Activated T-cell treated with anti-CD3 and anti-CD28 coated beads, Interleukin-2, amount 50 U/mL, for 72 hours (primary cell): Measurements from ENCODE around the gene ITCH. TPM values are rescaled to one million over a fixed set of nuclear protein-coding genes. Genes with fewer than 3 reads are reported as not detected.
"Not testable (repeated sequence)": the region's sequence is repeated elsewhere in the genome, so short reads cannot be mapped to it uniquely, and the experiment has no call there.

ENCODE experiments used
- ATAC-seq, 2 donors: fragments of 150-1000 bp; cut with Tn5 transposase; replicated peaks in 1 of 2; 2 replicates each; pipeline ENCODE4 v1.10.0; 2021; ENCODE audit warnings: moderate library complexity in 2 of 2, mild to moderate bottlenecking in 1 of 2
- DNase-seq, 2 donors: peaks; one replicate each; pipeline ENCODE4 v3.0.0; 2021 to 2022; ENCODE audit warnings: mixed read lengths in 1 of 2
- H3K27ac Mint-ChIP-seq: one replicate; pipeline ENCODE4 v1.8.0; 2022; ENCODE audit warnings: mild to moderate bottlenecking, moderate library complexity, mixed read lengths
- H3K27me3 Mint-ChIP-seq: one replicate; pipeline ENCODE4 v1.8.0; 2022; ENCODE audit warnings: low read depth, mixed read lengths
- H3K36me3 Mint-ChIP-seq, 2 donors: one replicate each; pipeline ENCODE4 v1.8.0; 2022; ENCODE audit warnings: mixed read lengths in 2 of 2, mild to moderate bottlenecking in 1 of 2; ENCODE audit not compliant: insufficient read depth in 2 of 2
- H3K4me1 Mint-ChIP-seq: one replicate; pipeline ENCODE4 v1.8.0; 2022; ENCODE audit warnings: low read depth, mixed read lengths
- H3K4me3 Mint-ChIP-seq, 2 donors: one replicate each; pipeline ENCODE4 v1.8.0; 2022; ENCODE audit warnings: mild to moderate bottlenecking in 2 of 2, mixed read lengths in 2 of 2, moderate library complexity in 2 of 2
- H3K9me3 Mint-ChIP-seq, 2 donors: one replicate each; pipeline ENCODE4 v1.8.0; 2022; ENCODE audit warnings: mixed read lengths in 2 of 2
- total RNA-seq, 2 donors: library from RNA; stranded (reverse); gene quantifications; one replicate each; pipeline ENCODE4 v1.2.3, GENCODE V29; 2022

Gene ITCH
- total RNA-seq, 2 donors from 2014 or later = 66.5 to 72.1 TPM

DNA sequence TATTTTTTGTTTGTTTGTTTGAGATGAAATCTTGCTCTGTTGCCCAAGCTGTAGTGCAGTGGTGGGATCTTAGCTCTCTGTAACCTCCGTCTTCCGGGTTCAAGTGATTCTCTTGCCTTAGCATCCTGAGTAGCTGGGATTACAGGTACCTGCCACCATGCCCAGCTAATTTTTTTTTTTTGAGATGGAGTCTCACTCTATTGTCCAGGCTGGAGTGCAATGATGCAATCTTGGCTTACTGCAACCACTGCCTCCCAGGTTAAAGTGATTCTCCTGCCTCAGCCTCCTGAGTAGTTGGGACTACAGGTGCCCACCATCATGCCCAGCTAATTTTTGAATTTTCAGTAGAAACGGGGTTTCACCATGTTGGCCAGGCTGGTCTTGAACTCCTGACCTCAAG is 78.3 kb downstream of the ITCH start:
- H3K4me1 Mint-ChIP-seq = not testable (repeated sequence)

DNA sequence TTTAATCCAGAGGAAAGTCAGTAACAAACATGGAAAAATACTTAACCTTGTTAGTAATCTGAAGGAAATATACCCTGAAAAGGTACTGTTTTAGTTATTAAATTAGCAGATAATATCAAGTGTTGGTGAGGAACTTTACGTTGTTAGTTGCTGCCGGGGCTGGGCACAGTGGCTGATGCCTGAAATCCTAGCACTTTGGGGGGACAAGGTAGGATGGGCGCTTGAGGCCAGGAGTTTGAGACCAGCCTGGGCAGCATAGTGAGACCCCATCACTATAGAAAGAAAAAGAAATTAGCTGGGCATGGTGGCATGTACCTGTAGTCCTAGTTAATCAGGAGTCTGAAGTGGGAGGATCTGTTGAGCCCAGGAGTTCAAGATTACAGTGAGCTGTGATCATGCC is 80.5 kb downstream of the ITCH start:
- Mint-ChIP-seq H3K27ac (no peak overlapping the region), H3K4me1 (peaks cover 8% of the 10 kb centered on the region), H3K9me3 (no peaks in the 10 kb centered on the region), H3K4me3 (no peak overlapping the region), H3K36me3 (peaks cover 3 to 31% of the 10 kb centered on the region in 2 donors), H3K27me3 (no peaks in the 10 kb centered on the region)
- no peak for DNase-seq
- no peak for ATAC-seq

More for the DNA sequence above, 78.3 kb downstream of the ITCH start:
- not testable (repeated sequence) for H3K9me3 Mint-ChIP-seq, DNase-seq, H3K4me3 Mint-ChIP-seq, ATAC-seq, H3K27ac Mint-ChIP-seq, H3K27me3 Mint-ChIP-seq
- H3K36me3 Mint-ChIP-seq = peaks cover 0 to 20% of the 10 kb centered on the region in 2 donors

DNA sequence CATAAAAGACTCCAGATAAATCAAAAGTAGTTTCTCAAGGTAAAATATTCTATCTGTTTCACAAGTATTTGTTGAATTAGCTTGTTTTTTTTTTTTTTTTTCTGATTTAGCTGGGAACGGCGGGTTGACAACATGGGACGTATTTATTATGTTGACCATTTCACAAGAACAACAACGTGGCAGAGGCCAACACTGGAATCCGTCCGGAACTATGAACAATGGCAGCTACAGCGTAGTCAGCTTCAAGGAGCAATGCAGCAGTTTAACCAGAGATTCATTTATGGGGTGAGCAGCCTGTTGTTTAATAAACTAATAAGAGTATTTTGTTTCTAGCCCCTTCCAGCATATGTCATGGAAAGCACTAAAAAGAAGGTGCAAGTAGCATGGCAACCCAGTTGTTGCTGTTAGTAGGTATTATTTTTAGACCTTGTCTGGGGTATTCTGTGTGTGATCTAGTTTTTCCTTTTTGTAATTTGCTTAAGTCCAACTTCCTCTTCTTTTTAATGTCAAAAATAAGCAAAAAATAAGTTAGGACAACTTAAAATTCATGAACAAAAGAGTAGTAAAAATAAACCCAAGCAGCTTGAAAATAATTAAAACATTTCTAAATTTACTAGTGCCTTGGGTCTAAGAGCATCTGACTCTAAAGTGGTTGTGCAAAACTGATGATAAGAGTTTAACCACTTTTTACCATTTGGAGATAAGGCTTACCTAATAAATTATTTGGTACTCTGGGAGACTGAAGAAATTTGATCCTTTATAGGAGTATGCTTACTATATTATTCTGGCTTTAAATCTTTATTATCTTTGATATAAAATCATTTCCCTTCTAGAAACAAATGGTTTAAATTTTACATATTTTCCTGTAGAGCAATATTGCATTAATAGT is 82.3 kb downstream of the ITCH start:
- no peak for ATAC-seq
- peak overlapping the region; percentile 19 for H3K27ac Mint-ChIP-seq

DNA sequence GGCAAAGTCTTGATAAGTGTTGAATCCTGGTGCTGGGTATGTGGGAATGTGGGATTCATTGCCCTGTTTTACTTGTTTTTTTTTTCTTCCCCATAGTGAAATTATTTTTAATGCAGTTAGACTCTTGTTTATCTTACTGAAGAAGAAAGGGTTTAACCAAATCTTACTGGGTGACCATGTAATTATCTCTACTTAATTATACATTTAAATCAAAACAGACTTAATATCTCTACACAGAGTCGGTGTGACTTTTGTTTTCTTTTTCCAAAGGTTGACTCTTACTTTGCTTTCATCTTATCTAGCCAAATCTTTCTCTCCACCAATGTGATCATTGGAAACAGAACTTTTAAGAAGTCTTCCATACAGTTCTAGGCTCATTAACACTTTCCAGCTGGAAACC is 85.4 kb downstream of the ITCH start:
- H3K4me3 Mint-ChIP-seq = no peak overlapping the region
- peaks cover 5 to 28% of the 10 kb centered on the region in 2 donors for H3K36me3 Mint-ChIP-seq
- no peaks in the 10 kb centered on the region for H3K27me3 Mint-ChIP-seq
- no peak for DNase-seq
- H3K27ac Mint-ChIP-seq = no peak overlapping the region
- H3K9me3 Mint-ChIP-seq = no peaks in the 10 kb centered on the region
- no peak for ATAC-seq
- H3K4me1 Mint-ChIP-seq = peaks cover 13% of the 10 kb centered on the region

More for the DNA sequence above, 82.3 kb downstream of the ITCH start:
- Mint-ChIP-seq H3K4me1 (peaks cover 13% of the 10 kb centered on the region), H3K36me3 (peaks cover 5 to 38% of the 10 kb centered on the region in 2 donors), H3K4me3 (no peak overlapping the region), H3K27me3 (no peaks in the 10 kb centered on the region), H3K9me3 (no peaks in the 10 kb centered on the region)
- DNase-seq = no peak

DNA sequence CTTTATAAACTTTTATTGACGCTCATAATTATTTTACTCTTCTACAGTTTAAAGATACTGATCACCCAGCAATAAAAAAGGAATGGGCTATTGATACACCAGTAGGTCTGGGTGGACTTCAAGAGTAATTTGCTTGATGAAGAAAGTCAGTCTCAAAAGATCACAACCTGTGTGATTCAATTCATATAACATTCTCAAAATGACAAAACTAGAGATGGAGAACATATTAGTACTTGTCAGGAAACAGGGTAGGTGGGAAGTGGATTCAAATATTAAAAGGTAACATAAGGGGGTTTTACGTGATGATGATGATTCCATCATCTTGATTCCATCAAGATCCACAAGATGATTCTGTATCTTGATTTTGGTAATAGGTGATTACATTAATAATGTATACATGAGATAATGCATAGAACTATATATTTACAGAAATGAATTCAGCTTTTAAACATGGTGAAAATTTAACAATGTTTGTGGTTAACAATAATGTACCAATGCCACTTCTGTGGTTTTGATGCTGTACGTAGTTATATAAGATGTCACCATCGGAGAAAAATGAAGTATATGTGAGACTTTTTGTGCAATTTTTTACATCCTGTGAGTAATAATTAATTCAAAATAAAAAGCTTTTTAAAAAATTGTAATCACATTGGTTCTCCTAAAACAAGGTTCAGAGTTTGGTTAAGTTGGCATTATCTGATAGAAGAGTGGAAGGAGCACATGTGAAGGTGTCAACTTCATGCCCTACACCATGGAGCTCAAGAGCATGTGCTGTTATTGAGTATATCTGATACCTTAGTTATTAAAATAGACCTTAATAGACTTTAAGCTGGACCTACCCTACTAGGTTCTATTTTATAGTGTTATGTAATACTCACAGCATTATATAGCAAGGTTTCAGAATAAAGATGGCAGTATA is 86.9 kb downstream of the ITCH start:
- no peaks in the 10 kb centered on the region for H3K27me3 Mint-ChIP-seq
- H3K4me1 Mint-ChIP-seq = peaks cover 13% of the 10 kb centered on the region
- no peak overlapping the region for H3K4me3 Mint-ChIP-seq
- H3K36me3 Mint-ChIP-seq = peaks cover 5 to 26% of the 10 kb centered on the region in 2 donors
- H3K27ac Mint-ChIP-seq = peak overlapping the region; percentile 32
- no peak for DNase-seq
- no peak for ATAC-seq
- H3K9me3 Mint-ChIP-seq = no peaks in the 10 kb centered on the region

DNA sequence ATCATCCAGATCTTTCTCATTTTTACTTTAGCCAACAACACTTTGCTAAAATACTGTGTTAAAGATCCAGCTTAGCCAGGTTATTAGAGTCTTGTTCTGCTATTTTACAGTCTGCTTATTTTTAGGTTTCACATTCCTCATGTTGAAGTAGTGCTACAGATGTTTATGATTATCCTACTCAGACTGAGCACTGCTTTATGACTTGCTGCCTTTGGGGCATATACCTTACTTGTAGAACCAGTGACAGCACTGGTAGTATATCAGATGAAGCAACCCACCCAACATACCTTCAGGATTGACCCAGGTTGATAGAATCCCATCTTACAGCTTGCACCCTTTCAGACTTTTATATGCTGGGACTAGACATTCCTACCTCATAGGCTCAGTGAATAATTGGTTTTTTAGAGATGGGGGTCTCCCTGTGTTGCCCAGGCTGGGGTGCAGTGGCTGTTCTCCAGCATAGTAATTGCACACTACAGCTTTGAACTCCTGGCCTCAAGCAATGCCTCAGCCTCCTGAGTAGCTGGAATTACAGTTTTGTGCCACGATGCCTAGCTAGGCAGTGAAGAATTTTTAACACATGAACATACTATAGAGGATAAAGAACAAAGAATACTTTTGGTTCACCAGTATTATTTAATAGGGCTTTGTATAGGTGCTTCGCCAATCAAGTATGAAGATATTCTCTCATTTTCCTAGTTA is 89.4 kb downstream of the ITCH start:
- H3K9me3 Mint-ChIP-seq = no peaks in the 10 kb centered on the region
- peaks cover 5% of the 10 kb centered on the region for H3K4me1 Mint-ChIP-seq
- peak overlapping the region; percentile 50 for H3K27ac Mint-ChIP-seq
- no peak overlapping the region for H3K4me3 Mint-ChIP-seq
- H3K36me3 Mint-ChIP-seq = peaks cover 5 to 14% of the 10 kb centered on the region in 2 donors
- DNase-seq (no peak), ATAC-seq (no peak)
- no peaks in the 10 kb centered on the region for H3K27me3 Mint-ChIP-seq

DNA sequence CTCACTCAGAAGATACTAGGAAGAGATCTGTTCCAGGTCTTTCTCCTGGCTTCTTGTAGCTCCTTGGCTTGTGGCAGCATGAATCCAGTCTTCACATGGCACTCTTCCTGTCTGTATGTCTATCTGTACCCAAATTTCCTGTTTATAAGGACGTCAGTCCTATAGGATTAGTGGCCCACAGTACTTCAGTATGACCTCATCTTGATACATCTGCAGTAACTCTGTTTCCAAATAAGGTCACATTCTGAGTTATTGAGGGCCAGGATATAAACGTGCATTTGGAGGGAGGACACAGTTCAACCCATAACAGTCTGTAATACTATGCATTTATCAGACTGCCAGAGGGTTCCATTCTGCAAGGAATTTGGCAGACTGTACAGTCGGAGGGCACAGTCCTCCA is 95.6 kb downstream of the ITCH start:
- no peak overlapping the region for H3K27ac Mint-ChIP-seq
- H3K36me3 Mint-ChIP-seq = peaks cover 2 to 3% of the 10 kb centered on the region in 2 donors

DNA sequence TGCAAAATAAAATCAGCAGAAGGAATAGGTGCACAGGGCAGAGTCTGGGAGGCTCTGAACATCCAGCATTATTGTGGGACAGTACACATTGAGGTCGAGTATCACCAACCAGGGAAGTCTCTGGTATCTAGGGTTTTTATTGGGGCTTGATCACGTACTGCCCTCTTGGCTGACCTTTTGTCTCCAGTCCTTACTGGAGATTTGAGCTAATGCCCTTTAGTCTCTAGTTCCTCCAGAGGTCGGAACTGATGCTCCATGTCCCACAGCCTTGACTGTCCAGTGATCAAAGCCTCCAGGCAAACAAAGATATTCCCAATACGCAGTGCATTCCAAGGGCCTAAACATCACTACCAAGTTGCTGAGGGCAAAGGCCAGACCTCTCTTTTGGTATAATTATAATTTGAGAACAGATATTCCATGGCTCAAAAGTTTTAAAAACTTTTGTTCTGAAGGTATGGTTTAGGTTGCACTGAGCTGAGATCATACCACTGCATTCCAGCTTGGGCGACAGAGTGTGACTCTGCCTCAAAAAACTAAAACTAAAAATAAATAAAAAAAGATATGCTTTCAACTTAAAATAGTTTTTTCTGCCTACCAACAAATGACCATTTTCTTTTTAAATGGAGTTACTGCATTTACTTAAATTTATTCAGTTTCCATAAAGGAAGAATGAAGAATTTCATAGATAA is 96.3 kb downstream of the ITCH start:
- Mint-ChIP-seq H3K27me3 (no peaks in the 10 kb centered on the region), H3K27ac (no peak overlapping the region), H3K4me3 (no peak overlapping the region), H3K36me3 (peaks cover 2 to 3% of the 10 kb centered on the region in 2 donors), H3K4me1 (no peaks in the 10 kb centered on the region), H3K9me3 (no peaks in the 10 kb centered on the region)
- DNase-seq = no peak
- ATAC-seq = no peak

More for the DNA sequence above, 95.6 kb downstream of the ITCH start:
- no peaks in the 10 kb centered on the region for H3K4me1 Mint-ChIP-seq
- no peak overlapping the region for H3K4me3 Mint-ChIP-seq
- no peak for DNase-seq
- no peaks in the 10 kb centered on the region for H3K9me3 Mint-ChIP-seq
- no peak for ATAC-seq
- H3K27me3 Mint-ChIP-seq = no peaks in the 10 kb centered on the region

DNA sequence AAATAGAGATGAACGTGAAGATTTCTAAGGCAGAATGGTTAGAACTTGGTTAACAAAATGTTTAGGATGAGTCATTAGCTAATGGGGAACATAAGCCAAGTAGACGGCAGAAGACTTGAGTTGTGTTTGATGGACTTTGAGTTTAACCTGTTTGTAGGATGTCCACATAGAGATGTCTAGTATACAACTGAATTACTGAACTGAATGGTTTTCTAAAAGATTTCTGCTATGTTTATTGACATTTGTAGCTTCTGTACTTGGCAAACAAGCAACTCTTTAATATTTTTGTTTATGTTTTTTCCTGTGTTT is 98.7 kb downstream of the ITCH start:
- Mint-ChIP-seq H3K27ac (peak overlapping the region; percentile 60), H3K36me3 (peaks cover 2 to 7% of the 10 kb centered on the region in 2 donors)

DNA sequence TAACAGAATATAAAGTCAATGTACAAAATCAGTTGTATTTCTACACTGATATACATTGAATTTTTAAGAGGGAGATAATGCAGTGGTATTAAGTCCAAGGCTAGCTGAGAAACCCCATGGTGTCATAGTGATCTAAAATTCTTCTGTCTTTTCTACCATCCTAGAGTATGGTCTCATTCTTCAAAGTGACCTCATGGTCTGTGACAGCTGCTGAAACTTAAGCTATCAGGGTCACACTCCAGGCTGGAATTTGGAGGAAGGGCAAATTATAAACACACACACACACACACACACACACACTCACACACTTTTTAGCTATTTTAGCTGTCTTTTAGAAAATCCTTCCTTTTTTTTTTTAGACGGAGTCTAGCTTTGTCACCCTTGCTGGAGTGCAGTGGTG is 105.9 kb downstream of the ITCH start:
- no peaks in the 10 kb centered on the region for H3K27me3 Mint-ChIP-seq
- peak overlapping the region; percentile 42 for H3K27ac Mint-ChIP-seq
- DNase-seq (no peak), ATAC-seq (no peak)
- peaks cover 5% of the 10 kb centered on the region for H3K4me1 Mint-ChIP-seq
- peaks cover 0 to 6% of the 10 kb centered on the region in 2 donors for H3K36me3 Mint-ChIP-seq
- no peaks in the 10 kb centered on the region for H3K9me3 Mint-ChIP-seq
- no peak overlapping the region for H3K4me3 Mint-ChIP-seq

More for the DNA sequence above, 98.7 kb downstream of the ITCH start:
- no peak for ATAC-seq
- Mint-ChIP-seq H3K9me3 (no peaks in the 10 kb centered on the region), H3K27me3 (no peaks in the 10 kb centered on the region), H3K4me3 (no peak overlapping the region), H3K4me1 (no peaks in the 10 kb centered on the region)
- no peak for DNase-seq

DNA sequence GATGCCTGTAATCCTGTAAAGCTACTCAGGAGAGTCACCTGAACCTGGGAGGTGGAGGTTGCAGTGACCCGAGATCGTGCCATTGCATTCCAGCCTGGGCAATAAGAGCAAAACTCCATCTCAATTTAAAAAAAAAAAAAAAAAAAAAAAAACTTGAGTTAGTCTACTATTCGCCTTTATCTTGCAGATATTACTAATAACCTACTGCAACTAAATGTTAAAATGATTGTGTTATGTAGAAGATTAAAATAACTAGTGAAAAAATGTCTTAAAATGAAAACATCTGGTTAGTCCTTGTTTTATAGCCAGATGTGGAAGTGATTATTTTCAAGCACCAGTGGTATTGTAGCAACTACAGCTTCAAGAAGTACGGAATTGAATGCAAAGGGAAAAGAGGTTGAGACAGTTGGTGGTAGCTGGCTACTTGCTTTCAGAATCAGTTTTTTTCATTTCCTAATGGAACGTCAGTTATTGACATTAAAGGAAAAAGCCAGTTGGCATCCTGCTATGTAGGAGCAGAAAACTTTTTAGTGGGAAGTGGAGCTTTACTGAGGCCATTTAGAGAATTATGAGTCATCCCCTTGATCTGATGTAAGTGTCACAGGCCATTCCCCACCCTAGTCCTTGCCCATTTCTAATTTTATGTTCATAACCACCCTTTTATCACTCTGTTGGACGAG is 109.3 kb downstream of the ITCH start:
- DNase-seq = no peak
- Mint-ChIP-seq H3K27ac (no peak overlapping the region), H3K4me1 (peaks cover 12% of the 10 kb centered on the region), H3K4me3 (no peak overlapping the region), H3K9me3 (no peaks in the 10 kb centered on the region), H3K36me3 (peaks cover 3 to 11% of the 10 kb centered on the region in 2 donors), H3K27me3 (no peaks in the 10 kb centered on the region)
- ATAC-seq = no peak
